HepG2 (cell line): ENCODE data around the gene UNC5CL. TPM values are rescaled to one million over a fixed set of nuclear protein-coding genes. Genes with fewer than 3 reads are reported as not detected.

Experiments used
- GABPA ChIP-seq, 2 experiments: IDR thresholded peaks; 2 replicates each; pipeline ENCODE4 v1.6.1; 2011 to 2016; ENCODE audit warnings: low read depth in 2 of 2, low read length in 1 of 2, missing biosample characterization in 1 of 2, missing genetic modification characterization in 1 of 2
- IRF2 ChIP-seq: IDR thresholded peaks from 2 replicates; pipeline ENCODE4 v1.6.1; 2018; ENCODE audit warnings: missing genetic modification reagents, missing compliant biosample characterization
- KDM3A ChIP-seq: IDR thresholded peaks from 2 replicates; pipeline ENCODE4 v1.6.1; 2018; ENCODE audit warnings: low read depth, missing compliant biosample characterization
- MBD4 ChIP-seq: IDR thresholded peaks from 2 replicates; pipeline ENCODE4 v1.6.1; 2012; ENCODE audit warnings: low read length, inconsistent platforms, borderline replicate concordance
- NFE2L2 ChIP-seq: fragments of 150-350 bp; IDR thresholded peaks from 2 replicates; pipeline ENCODE4 v1.6.1; 2014; ENCODE audit warnings: low read length
- NFYC ChIP-seq: IDR thresholded peaks from 2 replicates; pipeline ENCODE4 v1.6.1; 2016; ENCODE audit warnings: missing genetic modification reagents, missing compliant biosample characterization
- PTBP1 ChIP-seq: fragments of 200-400 bp; formaldehyde crosslinking; IDR thresholded peaks from 2 replicates; pipeline ENCODE4 v1.6.1; 2018; ENCODE audit warnings: low read length, low read depth; ENCODE audit not compliant: poor library complexity, severe bottlenecking
- U2AF2 ChIP-seq: fragments of 200-400 bp; formaldehyde crosslinking; IDR thresholded peaks from 2 replicates; pipeline ENCODE4 v1.6.1; 2017; ENCODE audit warnings: low read depth, mild to moderate bottlenecking, low read length
- ZNF296 ChIP-seq: sonication (generic); formaldehyde crosslinking; conservative IDR thresholded peaks from 2 replicates; pipeline ENCODE4 v1.5.0; 2020; ENCODE audit warnings: mild to moderate bottlenecking, missing genetic modification reagents
- ZNF33A ChIP-seq: sonication (generic); formaldehyde crosslinking; IDR thresholded peaks from 2 replicates; pipeline ENCODE4 v1.5.1; 2020; ENCODE audit warnings: missing genetic modification reagents, mild to moderate bottlenecking, moderate library complexity, borderline replicate concordance
- ZNF33B ChIP-seq: sonication (generic); formaldehyde crosslinking; IDR thresholded peaks from 2 replicates; pipeline ENCODE4 v1.5.1; 2020; ENCODE audit warnings: mild to moderate bottlenecking, missing genetic modification reagents
- ZNF432 ChIP-seq: sonication (generic); formaldehyde crosslinking; IDR thresholded peaks from 2 replicates; pipeline ENCODE4 v1.5.0; 2020; ENCODE audit warnings: missing genetic modification reagents, mild to moderate bottlenecking, borderline replicate concordance
- ZNF44 ChIP-seq: sonication (generic); formaldehyde crosslinking; IDR thresholded peaks from 2 replicates; pipeline ENCODE4 v1.5.1; 2020; ENCODE audit warnings: mild to moderate bottlenecking, missing genetic modification reagents
- ZNF546 ChIP-seq: sonication (generic); formaldehyde crosslinking; conservative IDR thresholded peaks from 2 replicates; pipeline ENCODE4 v1.8.1; 2023; ENCODE audit warnings: mild to moderate bottlenecking, missing genetic modification reagents
- ZNF672 ChIP-seq: sonication (generic); formaldehyde crosslinking; IDR thresholded peaks from 2 replicates; pipeline ENCODE4 v1.8.1; 2022; ENCODE audit warnings: missing genetic modification reagents
- ZNF678 ChIP-seq: sonication (generic); formaldehyde crosslinking; IDR thresholded peaks from 2 replicates; pipeline ENCODE4 v1.4.0; 2020; ENCODE audit warnings: mild to moderate bottlenecking, missing genetic modification reagents
- ZNF737 ChIP-seq: sonication (generic); formaldehyde crosslinking; IDR thresholded peaks from 2 replicates; pipeline ENCODE4 v1.5.0; 2020; ENCODE audit warnings: missing genetic modification reagents, mild to moderate bottlenecking, borderline replicate concordance
- polyA plus RNA-seq, 8 experiments: library from polyadenylated mRNA; depleted of rRNA in 3 of 8; stranded (reverse) in 7 of 8; unstranded in 1 of 8; fragments of >200 nt; fragmentation: Illumina TruSeq in 4 of 8; extraction: Trizol in 4 of 8; gene quantifications; 2 replicates each; pipeline versions ENCODE4 v1.2.1 to v1.2.3, GENCODE V29; 2011 to 2016; ENCODE audit warnings: low read depth in 4 of 8, missing spikeins in 1 of 8, mixed read lengths in 1 of 8; ENCODE audit not compliant: insufficient read depth in 1 of 8
- total RNA-seq, 5 experiments: library from RNA; depleted of rRNA; stranded (reverse); fragments of >200 nt; fragmentation: Illumina TruSeq; extraction: Trizol; gene quantifications; 2 replicates each; pipeline ENCODE4 v1.2.3, GENCODE V29; 2016; ENCODE audit warnings: low read depth in 1 of 5
- TF ChIP-seq, protein P1 (sequence below): sonication (generic); formaldehyde crosslinking; IDR thresholded peaks from 2 replicates; pipeline ENCODE4 v1.5.0; 2020; ENCODE audit warnings: missing genetic modification reagents, mild to moderate bottlenecking, borderline replicate concordance
- TF ChIP-seq, protein P2 (sequence below): IDR thresholded peaks from 2 replicates; pipeline ENCODE4 v1.6.1; 2016; ENCODE audit warnings: low read depth
- TF ChIP-seq, protein P3 (sequence below): IDR thresholded peaks from 2 replicates; pipeline ENCODE4 v1.6.1; 2016; ENCODE audit warnings: missing genetic modification reagents, missing compliant biosample characterization
- TF ChIP-seq, protein P4 (sequence below): sonication (generic); formaldehyde crosslinking; IDR thresholded peaks from 2 replicates; pipeline ENCODE4 v1.8.1; 2023; ENCODE audit warnings: missing genetic modification reagents, mild to moderate bottlenecking, borderline replicate concordance
- TF ChIP-seq, protein P5 (sequence below): sonication (generic); formaldehyde crosslinking; conservative IDR thresholded peaks from 2 replicates; pipeline ENCODE4 v1.4.0; 2020; ENCODE audit warnings: missing genetic modification reagents
- TF ChIP-seq, protein P6 (sequence below): sonication (generic); formaldehyde crosslinking; IDR thresholded peaks from 2 replicates; pipeline ENCODE4 v1.4.0; 2020; ENCODE audit warnings: missing genetic modification reagents
- TF ChIP-seq, protein P7 (sequence below): sonication (generic); formaldehyde crosslinking; IDR thresholded peaks from 2 replicates; pipeline ENCODE4 v1.4.0; 2020; ENCODE audit warnings: low read depth, mild to moderate bottlenecking, missing genetic modification reagents

The UNC5CL gene
- total and polyA plus RNA-seq, 2 of the 13 experiments (the other 11 are each of a cell fraction or from before 2014, with no cell fraction given) = 2.4 to 2.5 TPM

DNA sequence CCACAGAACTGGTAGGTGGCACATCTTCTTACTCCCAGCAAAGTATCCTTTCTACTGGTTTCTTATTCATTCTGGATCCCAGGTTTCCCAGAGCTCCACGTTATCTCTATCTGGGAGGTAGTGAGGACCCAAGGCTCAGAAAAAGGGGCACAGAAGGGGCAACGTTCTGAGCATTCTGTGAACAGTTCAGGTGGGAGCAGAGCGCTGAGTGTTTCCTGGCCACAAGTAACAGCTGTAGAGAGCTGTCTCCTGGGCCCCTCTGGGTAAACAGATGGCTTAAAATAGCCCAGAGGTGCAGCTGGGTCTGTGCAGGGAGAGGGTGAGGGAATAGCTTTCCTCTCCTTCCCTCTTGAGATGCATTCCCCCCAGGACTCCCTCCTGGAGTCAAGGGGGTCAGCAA lies 16.1 kb upstream of the UNC5CL start (continued):
- TF ChIP-seq, protein P1, sequence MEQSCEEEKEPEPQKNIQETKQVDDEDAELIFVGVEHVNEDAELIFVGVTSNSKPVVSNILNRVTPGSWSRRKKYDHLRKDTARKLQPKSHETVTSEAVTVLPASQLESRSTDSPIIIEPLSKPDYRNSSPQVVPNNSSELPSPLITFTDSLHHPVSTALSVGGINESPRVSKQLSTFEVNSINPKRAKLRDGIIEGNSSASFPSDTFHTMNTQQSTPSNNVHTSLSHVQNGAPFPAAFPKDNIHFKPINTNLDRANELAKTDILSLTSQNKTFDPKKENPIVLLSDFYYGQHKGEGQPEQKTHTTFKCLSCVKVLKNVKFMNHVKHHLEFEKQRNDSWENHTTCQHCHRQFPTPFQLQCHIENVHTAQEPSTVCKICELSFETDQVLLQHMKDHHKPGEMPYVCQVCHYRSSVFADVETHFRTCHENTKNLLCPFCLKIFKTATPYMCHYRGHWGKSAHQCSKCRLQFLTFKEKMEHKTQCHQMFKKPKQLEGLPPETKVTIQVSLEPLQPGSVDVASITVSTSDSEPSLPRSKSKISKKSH (CRISPR knock-in tag) = no peak
- TF ChIP-seq ZNF33A (CRISPR knock-in tag) = no peak
- no peak for TF ChIP-seq ZNF546 (CRISPR knock-in tag)
- TF ChIP-seq, protein P2, sequence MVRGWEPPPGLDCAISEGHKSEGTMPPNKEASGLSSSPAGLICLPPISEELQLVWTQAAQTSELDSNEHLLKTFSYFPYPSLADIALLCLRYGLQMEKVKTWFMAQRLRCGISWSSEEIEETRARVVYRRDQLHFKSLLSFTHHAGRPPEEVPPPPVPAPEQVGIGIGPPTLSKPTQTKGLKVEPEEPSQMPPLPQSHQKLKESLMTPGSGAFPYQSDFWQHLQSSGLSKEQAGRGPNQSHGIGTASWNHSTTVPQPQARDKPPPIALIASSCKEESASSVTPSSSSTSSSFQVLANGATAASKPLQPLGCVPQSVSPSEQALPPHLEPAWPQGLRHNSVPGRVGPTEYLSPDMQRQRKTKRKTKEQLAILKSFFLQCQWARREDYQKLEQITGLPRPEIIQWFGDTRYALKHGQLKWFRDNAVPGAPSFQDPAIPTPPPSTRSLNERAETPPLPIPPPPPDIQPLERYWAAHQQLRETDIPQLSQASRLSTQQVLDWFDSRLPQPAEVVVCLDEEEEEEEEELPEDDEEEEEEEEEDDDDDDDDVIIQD (CRISPR knock-in tag) = no peak
- TF ChIP-seq, protein P3, sequence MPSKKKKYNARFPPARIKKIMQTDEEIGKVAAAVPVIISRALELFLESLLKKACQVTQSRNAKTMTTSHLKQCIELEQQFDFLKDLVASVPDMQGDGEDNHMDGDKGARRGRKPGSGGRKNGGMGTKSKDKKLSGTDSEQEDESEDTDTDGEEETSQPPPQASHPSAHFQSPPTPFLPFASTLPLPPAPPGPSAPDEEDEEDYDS (CRISPR knock-in tag) = 0 out of 2 replicates have a peak, but pooled peaks have one; percentile 13
- no peak for TF ChIP-seq NFYC
- no peak for TF ChIP-seq ZNF44 (CRISPR knock-in tag)
- TF ChIP-seq ZNF737 (CRISPR knock-in tag) = no peak
- TF ChIP-seq ZNF33B (CRISPR knock-in tag) = 0 out of 2 replicates have a peak, but pooled peaks have one; percentile 57
- no peak for TF ChIP-seq MBD4
- no peak for TF ChIP-seq U2AF2
- no peak for TF ChIP-seq KDM3A (CRISPR knock-in tag)
- TF ChIP-seq ZNF432 (CRISPR knock-in tag) = no peak
- TF ChIP-seq ZNF296 (CRISPR knock-in tag) = no peak
- TF ChIP-seq, protein P4, sequence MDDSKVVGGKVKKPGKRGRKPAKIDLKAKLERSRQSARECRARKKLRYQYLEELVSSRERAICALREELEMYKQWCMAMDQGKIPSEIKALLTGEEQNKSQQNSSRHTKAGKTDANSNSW (CRISPR knock-in tag) = no peak
- TF ChIP-seq ZNF672 (CRISPR knock-in tag) = no peak
- TF ChIP-seq GABPA (IDR thresholded peaks at IDR 0.05; ENCODE audit: low read depth, low read length) = no peak
- no peak for TF ChIP-seq GABPA (CRISPR knock-in tag; IDR thresholded peaks at IDR 0.05; ENCODE audit: low read depth)
- TF ChIP-seq, protein P5, sequence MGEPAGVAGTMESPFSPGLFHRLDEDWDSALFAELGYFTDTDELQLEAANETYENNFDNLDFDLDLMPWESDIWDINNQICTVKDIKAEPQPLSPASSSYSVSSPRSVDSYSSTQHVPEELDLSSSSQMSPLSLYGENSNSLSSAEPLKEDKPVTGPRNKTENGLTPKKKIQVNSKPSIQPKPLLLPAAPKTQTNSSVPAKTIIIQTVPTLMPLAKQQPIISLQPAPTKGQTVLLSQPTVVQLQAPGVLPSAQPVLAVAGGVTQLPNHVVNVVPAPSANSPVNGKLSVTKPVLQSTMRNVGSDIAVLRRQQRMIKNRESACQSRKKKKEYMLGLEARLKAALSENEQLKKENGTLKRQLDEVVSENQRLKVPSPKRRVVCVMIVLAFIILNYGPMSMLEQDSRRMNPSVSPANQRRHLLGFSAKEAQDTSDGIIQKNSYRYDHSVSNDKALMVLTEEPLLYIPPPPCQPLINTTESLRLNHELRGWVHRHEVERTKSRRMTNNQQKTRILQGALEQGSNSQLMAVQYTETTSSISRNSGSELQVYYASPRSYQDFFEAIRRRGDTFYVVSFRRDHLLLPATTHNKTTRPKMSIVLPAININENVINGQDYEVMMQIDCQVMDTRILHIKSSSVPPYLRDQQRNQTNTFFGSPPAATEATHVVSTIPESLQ (CRISPR knock-in tag) = no peak
- TF ChIP-seq, protein P6, sequence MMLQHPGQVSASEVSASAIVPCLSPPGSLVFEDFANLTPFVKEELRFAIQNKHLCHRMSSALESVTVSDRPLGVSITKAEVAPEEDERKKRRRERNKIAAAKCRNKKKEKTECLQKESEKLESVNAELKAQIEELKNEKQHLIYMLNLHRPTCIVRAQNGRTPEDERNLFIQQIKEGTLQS (CRISPR knock-in tag) = no peak
- TF ChIP-seq ZNF678 (CRISPR knock-in tag) = no peak
- TF ChIP-seq, protein P7, sequence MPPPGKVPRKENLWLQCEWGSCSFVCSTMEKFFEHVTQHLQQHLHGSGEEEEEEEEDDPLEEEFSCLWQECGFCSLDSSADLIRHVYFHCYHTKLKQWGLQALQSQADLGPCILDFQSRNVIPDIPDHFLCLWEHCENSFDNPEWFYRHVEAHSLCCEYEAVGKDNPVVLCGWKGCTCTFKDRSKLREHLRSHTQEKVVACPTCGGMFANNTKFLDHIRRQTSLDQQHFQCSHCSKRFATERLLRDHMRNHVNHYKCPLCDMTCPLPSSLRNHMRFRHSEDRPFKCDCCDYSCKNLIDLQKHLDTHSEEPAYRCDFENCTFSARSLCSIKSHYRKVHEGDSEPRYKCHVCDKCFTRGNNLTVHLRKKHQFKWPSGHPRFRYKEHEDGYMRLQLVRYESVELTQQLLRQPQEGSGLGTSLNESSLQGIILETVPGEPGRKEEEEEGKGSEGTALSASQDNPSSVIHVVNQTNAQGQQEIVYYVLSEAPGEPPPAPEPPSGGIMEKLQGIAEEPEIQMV (CRISPR knock-in tag) = no peak
- no peak for TF ChIP-seq NFE2L2
- no peak for TF ChIP-seq PTBP1
- TF ChIP-seq IRF2 (CRISPR knock-in tag) = 0 out of 2 replicates have a peak, but pooled peaks have one; percentile 36
